ENCODE data around the gene ZNF8. TPM values are rescaled to one million over a fixed set of nuclear protein-coding genes. Genes with fewer than 3 reads are reported as not detected.

Gene ZNF8
- total RNA-seq, 1 experiment from 2014 or later, result 8.4 TPM

- intact Hi-C loops (cut with micrococcal nuclease; ENCODE audit: unreplicated experiment), result no loop called here
- no peak for DNase-seq
- no peaks in the 10 kb centered on the region for H3K4me1 ChIP-seq
- no TSS peak for BruUV-seq (replicated peaks)
- no peak overlapping the region for H3K4me3 ChIP-seq (ENCODE audit: low read depth, low read length)
- ChIA-PET POLR2A (no interaction called here), CTCF (no interaction called here)
- H3K4me1 Mint-ChIP-seq (ENCODE audit: low read depth, unreplicated experiment), result no peaks in the 10 kb centered on the region
- H3K9me3 ChIP-seq, result no peaks in the 10 kb centered on the region
- TF ChIP-seq CTCF (IDR thresholded peaks at IDR 0.05; ENCODE audit: insufficient read depth in 1 of 2, low read depth in 1 of 2, low read length in 1 of 2, severe bottlenecking in 1 of 2, unreplicated experiment in 1 of 2), result no peak
- H3K4me3 Mint-ChIP-seq (ENCODE audit: unreplicated experiment), result no peak overlapping the region
- no peaks in the 10 kb centered on the region for H3K36me3 Mint-ChIP-seq (ENCODE audit: insufficient read depth, unreplicated experiment)
- H3K36me3 ChIP-seq (ENCODE audit: control insufficient read depth, insufficient read depth, low read length), result no peaks in the 10 kb centered on the region; the same call in 1 of the 2 replicates
- H3K27me3 ChIP-seq (replicated peaks; ENCODE audit: control insufficient read depth, insufficient read depth, low read length), result no peaks in the 10 kb centered on the region
- no peak overlapping the region for H3K27ac Mint-ChIP-seq (ENCODE audit: unreplicated experiment)
- no peaks in the 10 kb centered on the region for H3K9me3 Mint-ChIP-seq (ENCODE audit: unreplicated experiment)
- no peaks in the 10 kb centered on the region for H3K27me3 Mint-ChIP-seq (ENCODE audit: insufficient read depth, unreplicated experiment)
Observed at GRCh38 chr19:58336820-58337219, 58.1 kb downstream of the ZNF8 start.

DNA sequence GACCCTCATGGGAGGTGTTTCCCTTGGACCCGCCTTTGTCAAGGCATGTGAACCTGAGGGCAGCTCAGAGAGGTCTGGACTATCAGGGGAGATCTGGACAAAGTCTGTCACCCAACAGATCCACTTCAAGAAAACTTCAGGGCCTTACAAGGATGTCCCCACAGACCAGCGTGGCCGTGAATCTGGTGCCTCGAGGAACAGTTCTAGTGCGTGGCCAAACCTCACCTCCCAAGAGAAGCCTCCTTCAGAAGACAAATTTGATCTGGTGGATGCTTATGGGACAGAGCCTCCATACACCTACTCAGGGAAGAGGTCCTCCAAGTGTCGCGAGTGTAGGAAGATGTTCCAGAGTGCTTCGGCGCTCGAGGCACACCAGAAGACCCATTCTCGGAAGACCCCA lies 59.6 kb downstream of the ZNF8 start:
- Mint-ChIP-seq H3K9me3 (ENCODE audit: unreplicated experiment) (no peaks in the 10 kb centered on the region), H3K4me1 (ENCODE audit: low read depth, unreplicated experiment) (no peaks in the 10 kb centered on the region), H3K36me3 (ENCODE audit: insufficient read depth, unreplicated experiment) (no peaks in the 10 kb centered on the region), H3K4me3 (ENCODE audit: unreplicated experiment) (no peak overlapping the region), H3K27me3 (ENCODE audit: insufficient read depth, unreplicated experiment) (no peaks in the 10 kb centered on the region), H3K27ac (ENCODE audit: unreplicated experiment) (no peak overlapping the region)
- no peaks in the 10 kb centered on the region for H3K27me3 ChIP-seq (replicated peaks; ENCODE audit: control insufficient read depth, insufficient read depth, low read length)
- no peak for DNase-seq
- no peak for TF ChIP-seq CTCF (IDR thresholded peaks at IDR 0.05; ENCODE audit: insufficient read depth in 1 of 2, low read depth in 1 of 2, low read length in 1 of 2, severe bottlenecking in 1 of 2, unreplicated experiment in 1 of 2)
- no peaks in the 10 kb centered on the region for H3K9me3 ChIP-seq
- no peaks in the 10 kb centered on the region; the same call in 1 of the 2 replicates for H3K36me3 ChIP-seq (ENCODE audit: control insufficient read depth, insufficient read depth, low read length)
- ChIA-PET CTCF (no interaction called here), POLR2A (no interaction called here)
- no peaks in the 10 kb centered on the region for H3K4me1 ChIP-seq
- intact Hi-C loops (cut with micrococcal nuclease; ENCODE audit: unreplicated experiment), result no loop called here
- no TSS peak for BruUV-seq (replicated peaks)
- H3K4me3 ChIP-seq (ENCODE audit: low read depth, low read length), result no peak overlapping the region

GRCh38 chr19:58338825-58339558 lies 60.2 kb downstream of the ZNF8 start:
- H3K36me3 ChIP-seq (ENCODE audit: control insufficient read depth, insufficient read depth, low read length), result no peaks in the 10 kb centered on the region; the same call in 1 of the 2 replicates
- H3K27ac Mint-ChIP-seq (ENCODE audit: unreplicated experiment), result no peak overlapping the region
- POLR2A ChIA-PET, result no interaction called here
- DNase-seq, result peak in 1 of 2 experiments; percentile 29
- CTCF ChIA-PET, result no interaction called here
- H3K4me1 ChIP-seq, result no peaks in the 10 kb centered on the region
- H3K27me3 ChIP-seq (replicated peaks; ENCODE audit: control insufficient read depth, insufficient read depth, low read length), result no peaks in the 10 kb centered on the region
- no peaks in the 10 kb centered on the region for H3K27me3 Mint-ChIP-seq (ENCODE audit: insufficient read depth, unreplicated experiment)
- BruUV-seq (replicated peaks), result no TSS peak
- no peak overlapping the region for H3K4me3 Mint-ChIP-seq (ENCODE audit: unreplicated experiment)
- intact Hi-C loops (cut with micrococcal nuclease; ENCODE audit: unreplicated experiment), result no loop called here
- H3K9me3 Mint-ChIP-seq (ENCODE audit: unreplicated experiment), result no peaks in the 10 kb centered on the region
- no peaks in the 10 kb centered on the region for H3K4me1 Mint-ChIP-seq (ENCODE audit: low read depth, unreplicated experiment)
- H3K4me3 ChIP-seq (ENCODE audit: low read depth, low read length), result no peak overlapping the region
- H3K9me3 ChIP-seq, result no peaks in the 10 kb centered on the region
- H3K36me3 Mint-ChIP-seq (ENCODE audit: insufficient read depth, unreplicated experiment), result no peaks in the 10 kb centered on the region
- peak in 1 of 2 experiments; percentile 21 for TF ChIP-seq CTCF (IDR thresholded peaks at IDR 0.05; ENCODE audit: insufficient read depth in 1 of 2, low read depth in 1 of 2, low read length in 1 of 2, severe bottlenecking in 1 of 2, unreplicated experiment in 1 of 2)
